Activated naive CD8-positive, alpha-beta T cell treated with anti-CD3 and anti-CD28 coated beads, Interleukin-2, amount 10 ng/mL, durations not matched to agents 7 days and 5 days (primary cell): ENCODE results near the gene FRMD5. TPM values are rescaled to one million over a fixed set of nuclear protein-coding genes. Genes with fewer than 3 reads are reported as not detected.

Experiments
- ATAC-seq: fragments of 150-1000 bp; cut with Tn5 transposase; one replicate; pipeline ENCODE4 v1.10.0; 2021; ENCODE audit warnings: low read depth, moderate library complexity
- POLR2A ChIA-PET: fragments of 350-600 bp; sonication (Branson Sonifier 250); formaldehyde crosslinking; loops from one replicate; lab custom pipeline; 2021; ENCODE audit warnings: antibody characterized with exemption; lab: Charles Lee
- DNase-seq: peaks from one replicate; pipeline ENCODE4 v3.0.0; 2021
- H3K27ac Mint-ChIP-seq: one replicate; pipeline ENCODE4 v1.8.0; 2022; ENCODE audit warnings: mild to moderate bottlenecking, mixed read lengths
- H3K27me3 Mint-ChIP-seq: one replicate; pipeline ENCODE4 v1.8.0; 2022; ENCODE audit warnings: mild to moderate bottlenecking, moderate library complexity, mixed read lengths
- H3K36me3 Mint-ChIP-seq: one replicate; pipeline ENCODE4 v1.8.0; 2021; ENCODE audit warnings: mild to moderate bottlenecking, mixed read lengths
- H3K4me1 Mint-ChIP-seq: one replicate; pipeline ENCODE4 v1.8.0; 2021; ENCODE audit warnings: mixed read lengths
- H3K4me3 Mint-ChIP-seq: one replicate; pipeline ENCODE4 v1.8.0; 2022; ENCODE audit warnings: mild to moderate bottlenecking, moderate library complexity, mixed read lengths
- H3K9me3 Mint-ChIP-seq: one replicate; pipeline ENCODE4 v1.8.0; 2021; ENCODE audit warnings: mixed read lengths
- total RNA-seq, 2 experiments: library from RNA; stranded (reverse); gene quantifications; one replicate each; pipeline ENCODE4 v1.2.3, GENCODE V29; 2021

The FRMD5 gene
- total RNA-seq, 2 experiments from 2014 or later = 0.26 TPM; not detected in 1

DNA sequence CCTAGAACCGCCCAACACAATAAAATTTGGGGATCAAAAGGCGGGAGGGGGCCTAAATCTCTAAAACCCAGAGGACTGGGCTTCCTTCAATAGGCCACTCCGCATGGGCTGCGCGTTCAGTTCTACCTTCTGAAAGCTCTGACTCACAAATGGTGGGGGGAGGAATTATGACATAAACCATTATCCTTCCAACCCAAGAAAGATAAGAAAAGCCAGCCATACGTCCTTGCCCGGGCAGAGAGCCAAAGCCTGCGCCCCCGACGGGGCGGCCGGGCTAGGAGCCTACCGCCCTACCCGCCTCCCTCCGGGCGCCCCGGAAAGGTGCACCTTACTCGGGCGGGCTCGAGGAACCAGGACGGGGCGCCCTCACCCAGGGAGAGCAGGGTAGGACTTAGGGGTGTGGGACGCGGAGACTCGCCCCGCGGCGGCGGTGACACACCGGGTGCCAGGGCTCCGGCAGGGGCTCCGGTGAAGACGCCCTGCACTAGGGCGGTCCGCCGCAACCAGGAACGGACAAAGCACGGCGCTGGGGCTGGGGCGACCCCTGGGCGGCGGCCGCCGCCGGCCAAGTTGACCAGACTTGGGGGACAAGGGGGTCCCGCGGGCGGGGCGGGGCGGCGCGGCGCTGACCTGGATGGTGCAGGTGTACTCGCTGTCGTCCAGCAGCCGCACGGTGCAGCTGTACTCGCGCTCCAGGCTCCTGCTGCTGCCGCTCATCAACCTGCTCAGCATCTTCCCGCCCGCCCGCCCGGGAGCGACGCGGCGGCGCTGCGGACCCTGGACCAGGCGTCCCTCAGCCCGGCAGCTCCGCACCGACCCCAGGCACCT, 534 bp downstream of the FRMD5 start:
- POLR2A ChIA-PET = no interaction called here

DNA sequence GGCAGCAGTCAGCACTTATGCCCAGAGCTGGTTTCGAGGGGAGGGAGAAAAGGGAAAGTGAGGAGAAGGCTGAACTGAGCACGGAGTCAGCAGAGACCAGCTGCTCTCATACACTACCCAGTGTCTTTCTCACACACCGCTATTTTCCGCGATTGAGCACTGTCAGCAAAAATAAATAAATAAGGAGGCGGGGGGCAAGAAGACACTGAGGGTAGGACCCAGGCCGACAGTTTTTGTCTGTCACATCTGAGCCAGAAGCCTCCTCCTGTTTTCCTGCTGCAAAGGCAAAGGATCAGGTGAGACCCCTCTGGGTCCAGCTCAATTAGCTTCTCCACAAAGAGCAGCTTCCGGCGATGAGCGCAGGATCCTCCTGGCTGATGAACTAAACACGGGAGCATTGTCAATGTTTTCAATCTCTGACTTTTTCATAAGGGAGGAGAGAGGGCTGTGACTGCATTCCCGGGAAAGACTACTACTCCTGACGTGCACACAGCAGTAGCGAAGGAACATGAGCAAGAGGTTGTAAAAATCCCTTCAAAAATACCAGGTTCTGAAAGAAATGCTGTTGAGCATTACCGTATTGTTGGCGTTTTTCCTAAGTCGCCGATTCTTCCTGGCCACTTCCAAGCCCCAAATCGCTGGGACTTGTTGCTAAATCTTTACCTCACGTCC, 1.3 kb downstream of the FRMD5 start:
- POLR2A ChIA-PET = no interaction called here

More for the DNA sequence above, 534 bp downstream of the FRMD5 start:
- Mint-ChIP-seq H3K4me3 (peak overlapping the region; percentile 91), H3K4me1 (peaks cover 10% of the 10 kb centered on the region), H3K27ac (no peak overlapping the region), H3K36me3 (no peaks in the 10 kb centered on the region), H3K27me3 (peaks cover 72% of the 10 kb centered on the region), H3K9me3 (no peaks in the 10 kb centered on the region)
- peak; percentile 20 for ATAC-seq
- peak; percentile 53 for DNase-seq

DNA sequence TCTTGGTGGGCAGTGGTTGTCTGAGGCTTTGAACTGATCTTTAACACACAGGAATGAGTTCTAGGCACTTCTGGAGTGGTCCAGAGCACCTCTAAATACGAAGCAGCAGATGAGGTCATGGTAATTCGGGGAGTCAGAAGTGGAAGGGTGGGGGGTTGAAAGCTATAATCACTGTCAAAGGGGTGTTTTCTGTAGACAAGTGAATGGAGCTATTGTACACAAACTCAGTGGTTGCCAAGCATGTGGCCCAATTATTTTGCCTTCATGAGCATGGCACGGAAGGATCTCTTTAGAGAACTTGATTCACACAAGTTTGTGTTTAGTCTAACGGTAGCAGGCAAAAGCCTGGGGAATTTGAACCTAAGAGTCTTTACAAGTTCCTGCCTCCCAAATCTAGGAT, 6.3 kb downstream of the FRMD5 start:
- peaks cover 35% of the 10 kb centered on the region for H3K27me3 Mint-ChIP-seq
- H3K27ac Mint-ChIP-seq = no peak overlapping the region
- no peak for ATAC-seq
- no peak overlapping the region for H3K4me3 Mint-ChIP-seq
- H3K4me1 Mint-ChIP-seq = peaks cover under 1% of the 10 kb centered on the region
- no peak for DNase-seq
- POLR2A ChIA-PET = no interaction called here
- no peaks in the 10 kb centered on the region for H3K9me3 Mint-ChIP-seq
- no peaks in the 10 kb centered on the region for H3K36me3 Mint-ChIP-seq

More for the DNA sequence above, 1.3 kb downstream of the FRMD5 start:
- Mint-ChIP-seq H3K36me3 (no peaks in the 10 kb centered on the region), H3K4me1 (peaks cover 10% of the 10 kb centered on the region), H3K4me3 (peak overlapping the region; percentile 55), H3K9me3 (no peaks in the 10 kb centered on the region), H3K27me3 (peaks cover 66% of the 10 kb centered on the region), H3K27ac (no peak overlapping the region)
- ATAC-seq (no peak), DNase-seq (no peak)

DNA sequence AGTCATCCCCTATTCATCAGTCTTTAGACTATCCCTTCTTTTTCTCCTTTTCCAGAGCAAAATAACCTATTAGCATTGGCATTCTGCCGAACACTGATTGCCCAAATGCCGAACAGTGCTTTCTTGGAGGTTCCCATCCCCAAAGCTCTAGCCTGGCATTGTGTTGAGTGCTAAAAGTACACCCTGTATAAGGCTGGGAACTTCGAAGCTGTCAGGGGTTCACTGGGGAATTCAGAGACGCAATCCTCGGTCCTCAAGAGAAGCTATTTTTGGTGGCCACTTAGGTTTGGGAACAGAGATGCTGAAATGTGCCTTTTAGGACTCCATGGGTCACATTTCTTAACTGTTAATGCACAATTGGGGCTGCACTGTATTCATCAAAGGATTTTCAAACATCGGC, 8.4 kb downstream of the FRMD5 start:
- no peaks in the 10 kb centered on the region for H3K4me1 Mint-ChIP-seq
- H3K9me3 Mint-ChIP-seq = no peaks in the 10 kb centered on the region
- no peak overlapping the region for H3K4me3 Mint-ChIP-seq
- no peak for DNase-seq
- H3K36me3 Mint-ChIP-seq = no peaks in the 10 kb centered on the region
- no peak overlapping the region for H3K27ac Mint-ChIP-seq
- peaks cover 17% of the 10 kb centered on the region for H3K27me3 Mint-ChIP-seq
- ATAC-seq = no peak
- POLR2A ChIA-PET = no interaction called here

DNA sequence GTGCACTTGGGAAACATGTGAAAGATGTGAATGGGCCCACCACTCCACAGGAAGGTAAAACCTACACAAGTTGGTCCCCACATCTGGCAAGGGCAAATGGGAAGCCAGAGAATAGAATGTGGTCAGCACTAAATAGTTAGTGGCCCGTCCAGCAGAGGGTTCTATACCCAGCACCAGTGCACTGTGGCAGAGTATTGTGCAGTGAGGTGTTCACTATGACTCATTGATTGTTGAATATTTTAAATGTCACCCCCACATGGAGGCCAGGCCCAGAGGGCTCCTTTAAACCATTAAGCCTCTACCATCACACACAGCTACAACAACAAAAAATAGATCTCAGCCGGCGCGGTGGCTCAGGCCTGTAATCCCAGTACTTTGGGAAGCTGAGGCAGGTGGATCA, 11.7 kb downstream of the FRMD5 start:
- POLR2A ChIA-PET = no interaction called here
- H3K27me3 Mint-ChIP-seq = peaks cover 16% of the 10 kb centered on the region
- H3K27ac Mint-ChIP-seq = no peak overlapping the region
- H3K9me3 Mint-ChIP-seq = no peaks in the 10 kb centered on the region
- no peak for ATAC-seq
- H3K4me3 Mint-ChIP-seq = no peak overlapping the region
- H3K36me3 Mint-ChIP-seq = no peaks in the 10 kb centered on the region
- no peaks in the 10 kb centered on the region for H3K4me1 Mint-ChIP-seq
- no peak for DNase-seq

DNA sequence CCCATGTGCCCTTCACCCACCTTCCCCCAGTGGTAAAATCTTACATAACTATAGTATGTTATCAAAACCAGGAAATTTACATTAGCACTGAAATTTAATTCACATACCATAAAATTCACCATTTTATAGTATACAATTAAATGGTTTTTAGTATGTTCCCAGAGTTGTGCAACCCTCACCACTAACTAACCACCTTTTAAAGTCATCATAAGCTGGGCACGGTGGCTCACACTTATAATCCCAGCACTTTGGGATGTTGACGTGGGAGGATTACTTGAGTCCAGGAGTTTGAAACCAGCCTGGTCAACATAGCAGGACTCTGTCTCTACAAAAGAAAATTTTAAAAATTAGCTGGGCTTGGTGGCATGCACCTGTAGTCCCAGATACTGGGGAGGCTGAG, 13.7 kb downstream of the FRMD5 start:
- H3K36me3 Mint-ChIP-seq = no peaks in the 10 kb centered on the region
- POLR2A ChIA-PET = no interaction called here
- H3K27ac Mint-ChIP-seq = no peak overlapping the region
- H3K4me3 Mint-ChIP-seq = no peak overlapping the region
- no peaks in the 10 kb centered on the region for H3K9me3 Mint-ChIP-seq
- no peaks in the 10 kb centered on the region for H3K4me1 Mint-ChIP-seq
- ATAC-seq (no peak), DNase-seq (no peak)
- peaks cover 19% of the 10 kb centered on the region for H3K27me3 Mint-ChIP-seq

DNA sequence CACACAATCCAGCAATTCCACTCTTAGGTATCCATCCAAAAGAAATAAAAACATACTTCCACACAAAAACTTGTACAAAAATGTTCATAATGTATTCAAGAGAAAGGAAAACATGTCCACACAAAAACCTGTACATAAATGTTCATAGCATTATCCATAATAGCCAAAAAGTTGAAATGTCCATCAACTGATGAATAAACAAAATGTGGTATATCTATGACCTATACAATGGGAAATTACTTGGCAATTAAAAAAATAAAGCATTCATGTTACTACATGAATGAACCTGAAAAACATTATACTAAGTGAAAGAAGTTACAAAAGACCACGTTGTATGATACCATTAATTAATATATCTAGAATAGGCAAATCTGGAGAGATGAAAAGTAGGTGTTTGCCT, 17.9 kb downstream of the FRMD5 start:
- H3K4me3 Mint-ChIP-seq = no peak overlapping the region
- DNase-seq = no peak
- peaks cover 40% of the 10 kb centered on the region for H3K27me3 Mint-ChIP-seq
- POLR2A ChIA-PET = no interaction called here
- no peak overlapping the region for H3K27ac Mint-ChIP-seq
- no peak for ATAC-seq
- no peaks in the 10 kb centered on the region for H3K9me3 Mint-ChIP-seq
- no peaks in the 10 kb centered on the region for H3K36me3 Mint-ChIP-seq
- H3K4me1 Mint-ChIP-seq = no peaks in the 10 kb centered on the region

DNA sequence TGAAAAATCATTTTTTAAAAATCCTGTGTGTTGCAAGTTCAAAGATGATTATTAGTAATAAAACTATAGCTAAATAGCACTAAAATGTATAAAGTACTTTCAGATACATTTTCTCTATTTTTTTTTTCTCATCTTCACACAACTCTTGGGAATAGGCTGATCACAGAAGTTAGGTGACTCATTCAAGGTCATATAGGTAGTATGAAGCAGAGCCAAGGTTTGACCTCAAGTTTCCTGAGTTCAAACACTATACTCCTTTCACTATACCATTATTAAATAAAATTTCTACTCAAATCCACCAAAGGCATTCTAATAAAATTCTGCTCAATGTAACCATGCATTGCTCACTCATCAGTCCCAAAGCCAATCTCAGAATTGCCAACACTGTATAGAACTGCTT, 21.3 kb downstream of the FRMD5 start:
- H3K27me3 Mint-ChIP-seq = peaks cover 37% of the 10 kb centered on the region
- no peaks in the 10 kb centered on the region for H3K9me3 Mint-ChIP-seq
- H3K4me3 Mint-ChIP-seq = no peak overlapping the region
- no peak overlapping the region for H3K27ac Mint-ChIP-seq
- no peaks in the 10 kb centered on the region for H3K36me3 Mint-ChIP-seq
- ATAC-seq (no peak), DNase-seq (no peak)
- POLR2A ChIA-PET = no interaction called here
- H3K4me1 Mint-ChIP-seq = no peaks in the 10 kb centered on the region

DNA sequence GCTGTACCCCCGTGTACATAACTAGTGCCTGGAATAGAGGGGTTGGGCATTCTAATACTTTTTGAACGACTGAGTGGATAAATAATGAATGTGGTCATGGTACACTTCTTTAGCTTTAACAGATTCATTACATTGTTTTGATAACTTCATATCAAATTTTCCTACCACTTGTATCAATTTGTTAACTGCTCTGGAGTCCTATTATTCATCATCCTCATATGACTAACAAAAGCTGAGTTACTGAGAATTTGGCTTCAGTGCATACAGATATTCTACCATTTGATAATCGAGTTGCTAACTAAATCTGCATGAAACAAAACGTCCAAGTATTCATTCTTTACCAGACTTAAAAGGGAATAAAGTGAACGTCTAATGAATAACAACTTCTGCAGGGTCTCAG, 31.7 kb downstream of the FRMD5 start:
- Mint-ChIP-seq H3K27ac (no peak overlapping the region), H3K4me3 (no peak overlapping the region), H3K36me3 (no peaks in the 10 kb centered on the region), H3K27me3 (peaks cover 28% of the 10 kb centered on the region), H3K9me3 (no peaks in the 10 kb centered on the region), H3K4me1 (no peaks in the 10 kb centered on the region)
- DNase-seq = no peak
- POLR2A ChIA-PET = no interaction called here
- ATAC-seq = no peak

DNA sequence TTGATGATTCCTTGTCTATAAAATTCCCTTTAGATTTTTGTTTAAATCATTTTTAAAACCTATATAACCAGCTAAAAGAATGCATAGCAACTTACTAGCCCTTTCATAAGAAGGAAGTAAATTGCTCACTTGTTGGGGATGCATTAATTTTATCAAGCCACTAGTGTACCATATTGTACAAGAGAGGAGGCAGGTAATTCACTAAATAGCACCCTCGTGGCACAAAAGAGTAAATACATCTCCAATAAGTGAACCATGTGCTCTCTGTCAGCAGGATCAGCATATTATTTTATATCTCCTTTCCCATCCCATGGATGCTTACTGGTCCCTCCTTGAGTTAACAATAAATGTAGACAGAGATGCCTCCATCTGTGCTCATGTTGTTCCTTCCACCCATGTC, 34.3 kb downstream of the FRMD5 start:
- no peak for DNase-seq
- no peak overlapping the region for H3K4me3 Mint-ChIP-seq
- H3K36me3 Mint-ChIP-seq = no peaks in the 10 kb centered on the region
- H3K4me1 Mint-ChIP-seq = no peaks in the 10 kb centered on the region
- H3K27me3 Mint-ChIP-seq = peaks cover 24% of the 10 kb centered on the region
- no peak overlapping the region for H3K27ac Mint-ChIP-seq
- no peaks in the 10 kb centered on the region for H3K9me3 Mint-ChIP-seq
- POLR2A ChIA-PET = no interaction called here
- no peak for ATAC-seq

DNA sequence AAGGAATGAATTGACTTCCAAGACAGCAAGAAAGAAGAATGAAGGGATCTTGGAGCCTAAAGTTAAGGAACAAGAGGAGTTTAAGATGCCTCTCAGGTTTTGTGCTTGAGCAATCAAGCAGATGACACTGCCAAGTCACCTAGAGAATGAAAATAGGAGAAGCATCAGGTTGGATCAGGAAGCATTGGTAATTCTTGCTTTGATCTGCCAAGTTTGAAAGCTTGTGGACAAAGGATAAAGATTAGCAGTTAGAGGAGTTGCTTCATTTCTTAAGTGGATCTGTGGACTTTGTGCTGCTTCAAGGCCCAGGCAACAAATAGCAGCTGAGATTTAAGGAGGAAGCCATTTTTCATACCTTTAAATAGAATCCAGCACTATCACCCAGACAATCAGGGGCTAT, 35.6 kb downstream of the FRMD5 start:
- Mint-ChIP-seq H3K4me1 (no peaks in the 10 kb centered on the region), H3K27me3 (peaks cover 27% of the 10 kb centered on the region), H3K27ac (no peak overlapping the region), H3K4me3 (no peak overlapping the region), H3K9me3 (no peaks in the 10 kb centered on the region), H3K36me3 (no peaks in the 10 kb centered on the region)
- DNase-seq (no peak), ATAC-seq (no peak)
- POLR2A ChIA-PET = no interaction called here

DNA sequence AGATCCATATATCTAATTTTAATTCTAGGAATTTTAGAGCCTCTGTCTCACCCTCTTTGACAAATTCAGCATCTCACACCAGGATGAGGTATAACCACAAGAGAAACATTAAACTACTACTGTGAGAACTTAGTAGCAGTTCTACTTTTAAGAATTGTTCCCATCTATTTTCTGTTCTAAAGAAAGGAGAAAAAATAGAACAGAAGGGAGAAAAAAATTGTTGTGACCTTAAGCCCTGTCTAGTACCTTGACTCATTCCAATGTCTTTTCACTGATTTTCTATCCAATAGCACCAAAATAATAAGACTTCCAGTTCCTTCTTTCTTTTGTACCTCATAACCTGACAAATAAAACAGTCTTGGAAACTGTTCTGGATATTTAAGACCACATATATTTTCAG, 37.0 kb downstream of the FRMD5 start:
- Mint-ChIP-seq H3K9me3 (no peaks in the 10 kb centered on the region), H3K4me3 (no peak overlapping the region), H3K36me3 (no peaks in the 10 kb centered on the region), H3K27ac (no peak overlapping the region), H3K27me3 (peaks cover 22% of the 10 kb centered on the region), H3K4me1 (no peaks in the 10 kb centered on the region)
- no peak for DNase-seq
- POLR2A ChIA-PET = no interaction called here
- no peak for ATAC-seq

DNA sequence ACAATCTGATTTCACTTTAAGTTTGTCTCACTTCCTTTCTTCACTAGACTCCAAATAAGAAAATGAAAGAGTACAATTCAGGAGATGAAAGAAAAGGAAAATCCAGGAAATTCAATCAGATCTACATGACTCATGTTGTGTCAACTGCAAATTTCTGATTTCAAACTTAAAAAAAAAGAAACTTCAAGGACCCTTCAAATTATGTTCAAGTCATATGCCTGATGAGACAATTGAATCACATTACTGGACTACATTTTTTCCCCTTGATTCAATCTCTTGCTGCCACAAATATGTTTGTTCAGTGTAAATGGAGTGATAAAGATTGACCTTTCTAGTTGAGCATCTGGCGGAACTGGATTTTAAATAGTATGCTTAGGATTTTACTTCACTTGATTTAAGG, 37.4 kb downstream of the FRMD5 start:
- H3K27me3 Mint-ChIP-seq = peaks cover 22% of the 10 kb centered on the region
- no peak for ATAC-seq
- H3K9me3 Mint-ChIP-seq = no peaks in the 10 kb centered on the region
- no peak overlapping the region for H3K4me3 Mint-ChIP-seq
- DNase-seq = no peak
- H3K4me1 Mint-ChIP-seq = no peaks in the 10 kb centered on the region
- no peak overlapping the region for H3K27ac Mint-ChIP-seq
- H3K36me3 Mint-ChIP-seq = no peaks in the 10 kb centered on the region
- POLR2A ChIA-PET = no interaction called here

DNA sequence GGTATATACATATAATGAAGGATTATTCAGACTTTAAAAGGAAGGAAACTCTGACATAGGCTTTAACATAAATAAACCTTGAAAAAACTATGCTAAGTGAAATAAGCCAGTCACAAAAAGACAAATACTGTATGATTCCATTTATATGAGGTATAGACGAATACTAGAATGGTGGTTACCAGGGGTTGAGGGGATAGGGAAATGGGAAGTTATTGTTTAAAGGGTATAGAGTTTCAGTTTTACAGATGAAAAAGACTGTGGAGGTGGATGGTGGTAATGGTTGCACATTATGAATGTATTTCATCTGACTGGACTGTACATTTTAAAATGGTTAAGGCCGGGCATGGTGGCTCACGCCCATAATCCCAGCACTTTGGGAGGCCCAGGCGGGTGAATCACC, 41.7 kb downstream of the FRMD5 start:
- Mint-ChIP-seq H3K4me1 (no peaks in the 10 kb centered on the region), H3K27me3 (peaks cover 26% of the 10 kb centered on the region), H3K4me3 (no peak overlapping the region), H3K9me3 (no peaks in the 10 kb centered on the region), H3K36me3 (no peaks in the 10 kb centered on the region), H3K27ac (no peak overlapping the region)
- ATAC-seq (no peak), DNase-seq (no peak)
- POLR2A ChIA-PET = no interaction called here
